Endodermal cell (in vitro differentiated cells): Measurements from ENCODE around the gene BICRA. TPM values are rescaled to one million over a fixed set of nuclear protein-coding genes. Genes with fewer than 3 reads are reported as not detected.
"Not testable (repeated sequence)": the region's sequence is repeated elsewhere in the genome, so short reads cannot be mapped to it uniquely, and the experiment has no call there.

Experiments used
- DNase-seq: peaks from one replicate; pipeline ENCODE4 v3.0.0-alpha.2; 2017
- H3K27ac ChIP-seq: 2 replicates; pipeline ENCODE4 v1.5.1; 2013; ENCODE audit warnings: mild to moderate bottlenecking, low read depth, low read length, moderate library complexity
- H3K27me3 ChIP-seq: 2 replicates; pipeline ENCODE4 v1.6.1; 2013; ENCODE audit warnings: mild to moderate bottlenecking, low read length, moderate library complexity; ENCODE audit not compliant: insufficient read depth, control insufficient read depth, poor library complexity, severe bottlenecking
- H3K36me3 ChIP-seq: 2 replicates; pipeline ENCODE4 v1.7.0; 2013; ENCODE audit warnings: mild to moderate bottlenecking, low read length, moderate library complexity; ENCODE audit not compliant: control insufficient read depth, insufficient read depth
- H3K4me1 ChIP-seq: one replicate; pipeline ENCODE4 v1.7.0; 2013; ENCODE audit warnings: low read length; ENCODE audit not compliant: control insufficient read depth, insufficient read depth
- H3K4me3 ChIP-seq: 2 replicates; pipeline ENCODE4 v1.5.1; 2013; ENCODE audit warnings: mild to moderate bottlenecking, low read length, moderate library complexity
- H3K9ac ChIP-seq: 2 replicates; pipeline ENCODE4 v1.6.1; 2013; ENCODE audit warnings: mild to moderate bottlenecking, low read length, moderate library complexity; ENCODE audit not compliant: poor library complexity, severe bottlenecking; ENCODE audit errors: extremely low read depth
- H3K9me3 ChIP-seq: 2 replicates; pipeline ENCODE4 v1.6.1; 2013; ENCODE audit warnings: mild to moderate bottlenecking, low read length, moderate library complexity; ENCODE audit not compliant: control insufficient read depth
- H3K27ac Mint-ChIP-seq: 2 replicates; pipeline ENCODE4 v1.8.0; 2020; ENCODE audit warnings: mixed read lengths
- H3K27me3 Mint-ChIP-seq: 2 replicates; pipeline ENCODE4 v1.8.0; 2021; ENCODE audit warnings: mild to moderate bottlenecking, mixed read lengths; ENCODE audit not compliant: insufficient read depth
- H3K36me3 Mint-ChIP-seq: 2 replicates; pipeline ENCODE4 v1.8.0; 2020; ENCODE audit warnings: low read depth, mixed read lengths
- H3K4me1 Mint-ChIP-seq: 2 replicates; pipeline ENCODE4 v1.8.0; 2020; ENCODE audit warnings: mixed read lengths
- H3K4me3 Mint-ChIP-seq: 2 replicates; pipeline ENCODE4 v1.8.0; 2020; ENCODE audit warnings: mild to moderate bottlenecking, moderate library complexity, mixed read lengths
- H3K9me3 Mint-ChIP-seq: 2 replicates; pipeline ENCODE4 v1.8.0; 2020; ENCODE audit warnings: mild to moderate bottlenecking, mixed read lengths
- WGBS, 2 experiments: methylation state at CpG; one replicate each; pipeline versions ENCODE4 v1.1.5 to v1.1.7; 2013; ENCODE audit warnings: missing lambda C conversion rate in 2 of 2, mixed read lengths in 1 of 2; ENCODE audit not compliant: insufficient coverage in 1 of 2, insufficient read length in 1 of 2; 5-methylcytosine and 5-hydroxymethylcytosine counted together
- total RNA-seq, 2 donors: library from RNA; stranded (reverse); fragmentation: NEBNext Ultra II Directional in 1 of 2; extraction: Animal tissue kit (Norgen Biotek cat#: 25700) in 1 of 2; gene quantifications; 2 replicates in 1 of 2; 3 replicates in 1 of 2; pipeline ENCODE4 v1.2.1, GENCODE V29; 2021
- TF ChIP-seq, protein P1 (sequence below): fragments of 200-600 bp; sonication (generic); conservative IDR thresholded peaks from 2 replicates; pipeline ENCODE4 v1.5.0; 2021; ENCODE audit warnings: antibody characterized with exemption, mild to moderate bottlenecking

Gene BICRA
- total RNA-seq, 2 donors from 2014 or later: 30.0 to 30.1 TPM

DNA sequence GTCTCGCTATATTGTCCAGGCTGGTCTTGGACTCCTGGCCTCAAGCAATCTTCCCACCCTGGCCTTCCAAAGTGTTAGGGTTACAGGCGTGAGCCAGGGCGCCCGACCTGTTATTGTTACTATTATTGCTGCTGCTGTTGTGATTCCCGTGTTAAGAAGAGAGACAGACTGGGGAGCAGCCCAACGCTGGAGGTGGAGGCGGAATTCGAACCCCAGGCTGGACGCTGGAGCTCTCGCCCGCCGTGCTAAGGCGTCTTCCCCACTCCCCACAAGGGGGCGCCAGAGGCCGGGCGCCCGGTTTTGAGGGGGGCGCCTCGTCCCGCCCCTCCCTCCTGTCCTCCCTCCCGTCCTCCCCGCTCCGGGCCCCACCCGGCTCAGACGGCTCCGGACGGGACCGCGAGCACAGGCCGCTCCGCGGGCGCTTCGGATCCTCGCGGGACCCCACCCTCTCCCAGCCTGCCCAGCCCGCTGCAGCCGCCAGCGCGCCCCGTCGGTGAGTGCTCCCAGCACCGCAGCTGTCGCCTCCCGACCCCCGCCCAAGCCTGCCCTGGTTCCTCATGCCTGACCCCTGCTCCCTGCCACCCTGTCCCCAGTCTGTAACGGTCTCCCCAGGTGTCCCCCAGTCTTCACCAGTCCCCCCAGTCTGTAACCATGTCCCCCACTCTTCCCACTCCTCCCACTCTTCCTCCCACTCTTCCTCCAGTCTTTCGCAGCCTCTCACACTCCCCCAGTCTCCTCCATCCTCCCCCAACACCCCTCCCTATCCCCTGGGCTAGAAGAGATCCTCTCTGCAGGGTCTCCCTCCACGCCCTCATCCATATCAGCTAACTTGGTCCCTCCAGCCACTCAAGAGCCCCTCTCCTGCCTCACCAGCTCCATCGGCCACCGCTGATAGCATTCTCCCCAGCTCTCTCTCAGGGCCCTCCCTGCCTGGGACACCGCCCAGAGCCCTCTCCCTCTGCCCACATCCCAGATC is 104.4 kb downstream of the BICRA start, which contains the start of gene EHD2:
EHD2 (plus strand) TSS at position 377 of the 976 bp plus-strand sequence. CDS start 3,191 bp downstream, outside the sequence.
- Mint-ChIP-seq H3K9me3 (peaks cover 22% of the 10 kb centered on the region), H3K27ac (no peak within 1 kb of the TSS), H3K27me3 (peaks cover 29% of the 10 kb centered on the region), H3K4me3 (peak within 1 kb of the TSS; percentile 50), H3K4me1 (peaks cover 4% of the 10 kb centered on the region), H3K36me3 (peaks cover 5% of the 10 kb centered on the region)
- Histone ChIP-seq H3K4me3 (peak within 1 kb of the TSS; percentile 64), H3K9me3 (peaks cover 10% of the 10 kb centered on the region), H3K4me1 (no peaks in the 10 kb centered on the region), H3K27me3 (no peaks in the 10 kb centered on the region), H3K9ac (no peak within 1 kb of the TSS), H3K36me3 (no peaks in the 10 kb centered on the region), H3K27ac (no peak within 1 kb of the TSS)
- 17 to 24% methylated on average over 13 to 52 of the region's 52 CpGs for WGBS, 2 experiments
- peak; percentile 82 for DNase-seq
- TF ChIP-seq, protein P1, sequence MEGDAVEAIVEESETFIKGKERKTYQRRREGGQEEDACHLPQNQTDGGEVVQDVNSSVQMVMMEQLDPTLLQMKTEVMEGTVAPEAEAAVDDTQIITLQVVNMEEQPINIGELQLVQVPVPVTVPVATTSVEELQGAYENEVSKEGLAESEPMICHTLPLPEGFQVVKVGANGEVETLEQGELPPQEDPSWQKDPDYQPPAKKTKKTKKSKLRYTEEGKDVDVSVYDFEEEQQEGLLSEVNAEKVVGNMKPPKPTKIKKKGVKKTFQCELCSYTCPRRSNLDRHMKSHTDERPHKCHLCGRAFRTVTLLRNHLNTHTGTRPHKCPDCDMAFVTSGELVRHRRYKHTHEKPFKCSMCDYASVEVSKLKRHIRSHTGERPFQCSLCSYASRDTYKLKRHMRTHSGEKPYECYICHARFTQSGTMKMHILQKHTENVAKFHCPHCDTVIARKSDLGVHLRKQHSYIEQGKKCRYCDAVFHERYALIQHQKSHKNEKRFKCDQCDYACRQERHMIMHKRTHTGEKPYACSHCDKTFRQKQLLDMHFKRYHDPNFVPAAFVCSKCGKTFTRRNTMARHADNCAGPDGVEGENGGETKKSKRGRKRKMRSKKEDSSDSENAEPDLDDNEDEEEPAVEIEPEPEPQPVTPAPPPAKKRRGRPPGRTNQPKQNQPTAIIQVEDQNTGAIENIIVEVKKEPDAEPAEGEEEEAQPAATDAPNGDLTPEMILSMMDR: peak; percentile 99

DNA sequence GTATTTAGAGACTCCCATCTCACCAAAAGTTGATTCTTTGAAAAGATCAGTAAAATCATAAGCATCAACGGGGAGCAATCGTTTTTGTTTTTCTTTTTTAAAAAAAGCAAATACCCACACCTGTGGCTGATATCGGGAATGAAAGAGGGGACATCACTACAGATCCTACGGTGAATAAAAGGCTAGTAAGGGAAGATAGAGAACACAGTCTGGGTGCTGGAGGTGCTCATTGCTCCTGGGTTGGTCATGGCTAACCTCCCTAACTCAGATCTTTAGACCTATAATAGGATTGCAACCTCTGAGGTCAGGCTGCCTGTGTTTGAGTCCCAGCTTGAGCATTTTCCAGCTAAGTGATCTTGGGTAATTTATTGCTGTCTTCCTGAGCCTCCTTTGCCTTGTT is 105.4 kb downstream of the BICRA start:
- Histone ChIP-seq H3K27ac (no peak overlapping the region), H3K9me3 (peaks cover 10% of the 10 kb centered on the region), H3K27me3 (no peaks in the 10 kb centered on the region), H3K4me3 (peak overlapping the region; percentile 64), H3K4me1 (no peaks in the 10 kb centered on the region), H3K36me3 (no peaks in the 10 kb centered on the region), H3K9ac (no peak overlapping the region)
- H3K27ac Mint-ChIP-seq: no peak overlapping the region
- 93% methylated on average over 4 of the region's 4 CpGs; no CpG with 5 or more reads in 1 of the 2 experiments for WGBS, 2 experiments
- H3K4me1 Mint-ChIP-seq: peaks cover 7% of the 10 kb centered on the region
- H3K4me3 Mint-ChIP-seq: peak overlapping the region; percentile 50
- H3K36me3 Mint-ChIP-seq: peaks cover 5% of the 10 kb centered on the region
- H3K27me3 Mint-ChIP-seq: peaks cover 29% of the 10 kb centered on the region
- H3K9me3 Mint-ChIP-seq: peaks cover 22% of the 10 kb centered on the region
- DNase-seq: no peak
- TF ChIP-seq, protein P1: no peak

DNA sequence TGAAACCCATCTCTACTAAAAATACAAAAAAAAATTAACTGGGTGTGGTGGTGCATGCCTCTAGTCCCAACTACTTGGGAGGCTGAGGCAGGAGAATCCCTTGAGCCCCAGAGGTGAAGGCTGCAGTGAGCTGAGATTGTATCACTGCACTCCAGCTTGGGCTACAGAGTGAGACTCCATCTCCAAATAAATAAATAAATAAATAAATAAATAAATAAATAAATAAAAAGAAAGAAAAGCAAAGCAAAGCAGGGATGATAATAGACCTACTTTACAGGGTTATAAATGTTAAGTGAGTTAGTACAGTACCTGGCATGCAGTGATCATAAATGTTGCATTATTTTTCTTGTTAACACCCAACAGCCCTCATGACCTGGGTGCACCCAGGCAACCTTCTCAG is 105.9 kb downstream of the BICRA start:
- not testable (repeated sequence) for H3K4me3 Mint-ChIP-seq, H3K4me1 Mint-ChIP-seq, H3K4me3 ChIP-seq, H3K27ac ChIP-seq, H3K36me3 ChIP-seq, H3K36me3 Mint-ChIP-seq, H3K27ac Mint-ChIP-seq, H3K9me3 ChIP-seq, H3K9ac ChIP-seq, H3K27me3 ChIP-seq, DNase-seq, H3K4me1 ChIP-seq
- peaks cover 22% of the 10 kb centered on the region for H3K9me3 Mint-ChIP-seq
- H3K27me3 Mint-ChIP-seq: peaks cover 29% of the 10 kb centered on the region
